ENCODE data around the gene MDC1.

MDC1 gene

GRCh38 chr6:30712441-30712945, 4.6 kb downstream of the MDC1 start:
- DNase-seq (ENCODE audit: low read depth, low spot score), result no peak
- H3K4me3 ChIP-seq (ENCODE audit: low read length), result no peak overlapping the region

DNA sequence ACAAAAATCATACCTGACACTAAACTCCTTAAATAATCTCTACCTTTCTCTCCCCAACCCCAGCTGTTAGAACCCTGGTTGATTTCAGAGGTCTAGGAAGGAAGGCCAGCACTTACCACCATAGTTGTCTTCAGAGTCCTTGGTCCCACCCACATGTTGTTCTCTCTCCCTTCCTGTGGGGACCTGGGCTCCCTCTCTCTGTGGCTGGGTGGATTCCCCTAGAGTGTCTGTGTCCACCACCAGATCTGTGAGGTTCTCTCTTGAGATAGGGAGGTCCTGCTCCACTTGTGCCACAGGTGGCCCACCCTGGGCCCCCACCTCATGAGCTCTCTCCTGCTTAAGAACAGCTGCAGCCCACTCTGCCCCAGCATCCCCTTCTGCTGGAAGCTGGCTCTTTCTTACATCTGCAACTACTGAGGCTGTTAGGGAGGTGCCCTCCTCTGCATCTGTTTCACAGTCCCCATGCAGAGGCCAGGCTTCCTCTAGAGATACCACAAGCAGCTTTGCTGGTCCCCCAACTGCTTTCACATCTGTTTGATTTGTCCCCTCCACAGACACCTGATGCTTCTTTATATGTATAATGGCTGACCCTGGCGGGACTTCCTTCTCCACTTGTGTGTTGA, 5.2 kb downstream of the MDC1 start:
- DNase-seq (ENCODE audit: low read depth, low spot score), result peak; percentile 74
- no peak overlapping the region for H3K4me3 ChIP-seq (ENCODE audit: low read length)

GRCh38 chr6:30709101-30709868, 7.8 kb downstream of the MDC1 start:
- H3K4me3 ChIP-seq (ENCODE audit: low read length), result no peak overlapping the region
- DNase-seq (ENCODE audit: low read depth, low spot score), result no peak

GRCh38 chr6:30707281-30707850, 9.7 kb downstream of the MDC1 start:
- no peak for DNase-seq (ENCODE audit: low read depth, low spot score)
- H3K4me3 ChIP-seq (ENCODE audit: low read length), result no peak overlapping the region

GRCh38 chr6:30705620-30706019, 11.5 kb downstream of the MDC1 start:
- no peak overlapping the region for H3K4me3 ChIP-seq (ENCODE audit: low read length)
- DNase-seq (ENCODE audit: low read depth, low spot score), result no peak

DNA sequence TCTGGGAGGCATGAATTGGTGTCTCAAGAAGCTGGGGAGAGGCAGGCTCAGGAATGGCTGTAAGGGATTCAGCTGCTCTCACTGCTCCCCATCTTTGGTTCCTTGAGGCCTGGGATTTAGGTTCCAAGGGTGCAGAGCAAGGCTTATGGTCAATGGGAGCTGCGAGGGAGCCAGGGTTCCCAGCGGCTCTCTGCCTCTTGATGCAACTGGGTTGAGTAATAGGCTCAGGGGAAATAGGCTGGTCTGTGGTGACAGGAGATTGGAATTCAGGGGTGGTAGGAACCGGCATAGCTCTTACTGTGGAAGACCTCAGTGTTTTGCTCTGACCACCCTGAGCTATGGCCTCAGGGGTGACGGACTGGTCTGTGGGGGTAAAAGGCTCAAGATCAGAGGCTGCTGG, 13.3 kb downstream of the MDC1 start:
- DNase-seq (ENCODE audit: low read depth, low spot score), result no peak
- H3K4me3 ChIP-seq (ENCODE audit: low read length), result no peak overlapping the region

GRCh38 chr6:30703011-30703410, 14.1 kb downstream of the MDC1 start:
- no peak overlapping the region for H3K4me3 ChIP-seq (ENCODE audit: low read length)
- DNase-seq (ENCODE audit: low read depth, low spot score), result no peak

DNA sequence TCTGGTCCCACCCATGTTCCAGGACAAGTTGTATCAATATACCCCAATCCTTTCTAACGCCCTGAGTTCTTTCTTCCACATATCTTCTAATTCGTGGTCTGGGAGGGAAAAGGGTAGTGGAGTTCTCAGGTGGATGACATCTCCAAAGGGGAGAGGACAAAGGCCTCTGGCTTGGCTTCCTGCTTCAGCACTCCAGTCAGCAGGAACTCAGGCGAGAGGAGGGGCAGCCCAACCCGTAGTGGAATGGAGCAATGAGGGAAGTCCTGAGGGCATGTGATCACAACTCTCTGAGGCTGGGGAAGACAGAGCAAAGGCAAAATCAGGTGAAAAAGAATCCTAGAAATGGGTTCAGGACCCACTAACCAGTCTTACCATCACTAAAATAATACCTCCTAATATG, 16.7 kb downstream of the MDC1 start:
- no peak overlapping the region for H3K4me3 ChIP-seq (ENCODE audit: low read length)
- DNase-seq (ENCODE audit: low read depth, low spot score), result no peak

DNA sequence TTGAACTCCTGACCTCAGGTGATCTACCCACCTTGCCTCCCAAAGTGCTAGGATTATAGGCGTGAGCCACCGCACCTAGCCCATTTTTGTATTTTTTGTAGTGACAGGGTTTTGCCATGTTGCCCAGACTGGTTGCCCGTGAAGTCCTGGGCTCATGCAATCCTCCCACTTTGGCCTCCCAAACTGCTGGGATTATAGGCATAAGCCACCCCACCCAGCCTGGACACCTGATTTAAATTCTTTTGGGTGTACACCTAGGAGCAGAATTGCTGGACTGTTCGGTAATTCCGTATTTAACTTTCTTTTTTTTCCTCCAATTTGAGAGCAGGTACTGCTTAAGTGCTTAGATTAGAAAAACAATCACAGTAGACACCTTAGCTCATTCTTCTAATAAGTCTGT, 20.6 kb downstream of the MDC1 start:
- no peak overlapping the region for H3K4me3 ChIP-seq (ENCODE audit: low read length)
- DNase-seq (ENCODE audit: low read depth, low spot score), result no peak

GRCh38 chr6:30691208-30691847, 25.8 kb downstream of the MDC1 start:
- no peak for DNase-seq (ENCODE audit: low read depth, low spot score)

DNA sequence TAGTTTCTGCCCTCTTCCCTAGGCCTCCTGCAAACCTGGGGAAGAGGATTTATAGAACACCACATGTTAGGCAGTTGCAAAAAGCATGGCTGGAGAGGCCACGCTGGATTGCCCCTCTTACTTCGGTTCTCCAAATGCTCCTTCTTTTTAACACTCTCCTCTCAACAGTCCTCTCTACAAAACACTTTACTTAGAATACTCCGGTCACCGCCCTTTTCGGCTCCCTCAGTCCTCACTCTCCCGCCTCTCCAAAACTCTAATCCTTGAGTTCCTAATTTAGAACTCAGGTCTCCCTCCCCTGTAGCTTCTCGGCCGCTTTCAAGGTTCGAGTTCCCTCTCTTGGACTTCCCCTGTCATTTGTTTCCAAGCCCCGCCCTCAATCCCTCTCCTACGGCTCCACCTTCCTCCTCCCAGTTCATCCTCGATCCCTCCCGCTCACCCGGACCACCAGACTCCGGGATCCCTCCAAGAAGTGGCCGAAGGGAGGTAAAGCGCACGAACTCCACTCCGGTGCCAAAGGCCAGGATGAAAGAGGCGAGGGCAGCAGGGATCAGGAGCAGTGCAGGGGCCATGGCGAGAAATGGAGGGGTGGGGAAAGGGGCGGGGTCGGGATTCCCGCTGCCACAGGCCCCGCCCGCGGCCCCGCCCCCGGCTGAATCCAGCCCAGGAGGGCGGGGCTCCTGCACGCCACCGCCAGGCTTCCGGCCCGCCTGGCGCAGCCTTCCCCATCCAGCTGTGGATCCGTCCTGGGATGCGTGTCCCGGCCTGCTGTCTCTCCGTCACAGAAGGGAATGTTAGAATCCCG, 26.5 kb downstream of the MDC1 start, which contains the start of gene NRM:
Gene NRM (minus strand): TSS at position 582 of the 805 bp plus-strand sequence. CDS start 10 bp downstream, at position 572.
- DNase-seq (ENCODE audit: low read depth, low spot score), result no peak
- peak within 1 kb of the TSS; percentile 89 for H3K4me3 ChIP-seq (ENCODE audit: low read length)

More at GRCh38 chr6:30691208-30691847, 25.8 kb downstream of the MDC1 start:
- H3K4me3 ChIP-seq (ENCODE audit: low read length), result peak overlapping the region; percentile 89

DNA sequence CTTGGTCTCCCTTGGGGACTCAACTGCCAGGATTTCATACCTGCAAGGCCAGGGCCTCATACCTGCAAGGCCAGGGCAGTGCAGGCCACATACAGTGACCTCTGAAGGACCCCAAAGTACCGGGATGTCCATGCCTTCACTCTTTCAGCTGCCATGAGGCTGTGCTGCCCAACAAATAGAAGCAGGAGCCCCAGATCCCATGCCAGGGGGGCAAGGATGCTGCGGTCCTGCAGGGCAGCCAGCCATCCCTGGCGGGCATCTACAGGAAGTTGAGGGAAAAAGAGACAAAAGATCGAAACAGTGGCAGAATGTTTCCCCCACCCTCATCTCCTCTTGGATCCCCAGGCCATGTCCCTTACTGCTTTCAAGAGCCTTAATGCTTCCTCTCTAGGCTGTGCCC, 27.1 kb downstream of the MDC1 start:
- no peak for DNase-seq (ENCODE audit: low read depth, low spot score)

DNA sequence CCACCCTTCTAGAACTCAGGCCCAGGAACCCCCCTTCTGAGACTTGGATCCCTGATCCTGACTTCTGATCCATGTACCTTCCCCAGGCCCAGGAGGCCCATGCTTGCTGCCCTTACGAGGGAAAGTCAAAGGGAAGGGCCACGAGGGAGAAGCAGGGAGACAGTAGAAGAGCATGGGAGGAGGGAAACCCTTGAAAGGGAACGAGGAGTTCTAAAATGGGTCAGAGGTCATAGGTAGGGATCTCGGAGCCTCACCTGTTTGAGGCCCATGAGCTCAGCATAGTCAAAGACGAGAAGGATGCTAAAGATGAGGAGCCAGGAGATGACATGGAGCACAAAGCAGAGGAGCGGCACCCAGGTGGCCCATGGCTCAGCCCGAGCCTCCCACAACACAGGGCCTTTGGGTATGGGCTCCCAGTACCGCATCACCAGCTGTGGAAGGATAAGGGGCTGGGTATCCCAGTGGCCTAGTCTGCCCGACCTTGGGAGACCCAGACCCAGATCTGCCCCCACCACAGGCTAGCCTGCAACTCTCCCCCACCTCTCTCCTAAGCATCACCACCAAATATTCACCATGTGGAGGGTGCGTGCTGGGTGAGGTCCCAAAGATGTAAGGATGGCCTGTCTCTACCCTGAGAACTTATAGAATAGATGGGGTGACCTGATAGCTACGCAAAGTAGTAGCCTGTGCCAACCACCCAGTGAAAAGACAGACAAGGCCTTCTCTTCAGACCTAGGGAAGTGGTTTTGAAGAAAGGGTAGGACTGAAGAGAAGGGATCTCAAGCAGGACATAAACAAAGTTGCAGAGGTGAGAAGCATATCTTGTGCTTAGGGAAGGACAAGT, 27.8 kb downstream of the MDC1 start:
- no peak for DNase-seq (ENCODE audit: low read depth, low spot score)
- peak overlapping the region; percentile 89 for H3K4me3 ChIP-seq (ENCODE audit: low read length)

More for the DNA sequence above, 27.1 kb downstream of the MDC1 start:
- H3K4me3 ChIP-seq (ENCODE audit: low read length), result peak overlapping the region; percentile 89

- DNase-seq (ENCODE audit: low read depth, low spot score), result no peak
- H3K4me3 ChIP-seq (ENCODE audit: low read length), result no peak overlapping the region
Observed at GRCh38 chr6:30688569-30688968, 28.5 kb downstream of the MDC1 start.

DNA sequence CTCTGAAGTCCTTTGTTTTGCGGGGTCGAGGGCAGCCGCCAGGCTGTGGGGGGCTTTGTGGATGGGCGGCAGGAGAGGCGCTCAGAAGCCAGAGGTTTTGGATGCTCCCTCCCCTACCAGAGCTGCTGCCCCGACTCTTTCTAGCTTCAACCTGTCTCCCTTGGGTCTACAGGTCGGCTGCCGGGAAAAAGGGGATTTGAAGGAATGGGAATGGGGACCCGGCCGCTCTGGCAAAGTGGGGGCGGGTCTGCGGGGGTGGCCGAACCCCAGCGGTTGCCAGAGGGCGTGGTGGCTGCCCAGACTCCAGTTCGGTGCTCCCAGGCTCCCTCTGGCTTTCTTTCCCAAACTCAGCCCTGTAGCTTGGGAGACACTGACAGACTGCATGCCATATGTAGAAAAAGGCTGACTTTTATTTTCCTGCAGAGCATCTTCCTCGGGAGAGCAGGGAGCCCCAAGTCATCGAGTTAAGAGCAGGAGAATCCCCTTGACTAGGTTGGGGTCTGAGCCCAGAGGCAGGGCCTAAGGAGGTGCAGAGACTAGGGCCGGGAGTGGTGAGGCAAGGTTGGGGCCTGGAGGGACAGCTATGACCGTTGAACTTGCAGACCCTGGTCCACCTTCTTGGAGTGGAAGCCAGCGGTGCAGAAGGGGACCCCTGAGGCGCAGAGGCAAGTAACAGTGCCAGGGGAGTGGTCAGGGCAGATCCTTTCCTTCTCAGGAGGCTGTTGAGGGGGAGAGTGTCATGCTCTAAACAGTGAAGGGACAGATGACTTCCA, 29.2 kb downstream of the MDC1 start:
- no peak for DNase-seq (ENCODE audit: low read depth, low spot score)
- H3K4me3 ChIP-seq (ENCODE audit: low read length), result no peak overlapping the region

- no peak for DNase-seq (ENCODE audit: low read depth, low spot score)
- peak overlapping the region; percentile 87 for H3K4me3 ChIP-seq (ENCODE audit: low read length)
Observed at GRCh38 chr6:30686908-30687658, 30.0 kb downstream of the MDC1 start.

Data from Jurkat, Clone E6-1 (cell line).